ENCODE results near the gene TJP2. TPM values are rescaled to one million over a fixed set of nuclear protein-coding genes. Genes with fewer than 3 reads are reported as not detected.

Gene TJP2
- total RNA-seq, 2 donors from 2014 or later: 60.2 to 79.1 TPM

DNA sequence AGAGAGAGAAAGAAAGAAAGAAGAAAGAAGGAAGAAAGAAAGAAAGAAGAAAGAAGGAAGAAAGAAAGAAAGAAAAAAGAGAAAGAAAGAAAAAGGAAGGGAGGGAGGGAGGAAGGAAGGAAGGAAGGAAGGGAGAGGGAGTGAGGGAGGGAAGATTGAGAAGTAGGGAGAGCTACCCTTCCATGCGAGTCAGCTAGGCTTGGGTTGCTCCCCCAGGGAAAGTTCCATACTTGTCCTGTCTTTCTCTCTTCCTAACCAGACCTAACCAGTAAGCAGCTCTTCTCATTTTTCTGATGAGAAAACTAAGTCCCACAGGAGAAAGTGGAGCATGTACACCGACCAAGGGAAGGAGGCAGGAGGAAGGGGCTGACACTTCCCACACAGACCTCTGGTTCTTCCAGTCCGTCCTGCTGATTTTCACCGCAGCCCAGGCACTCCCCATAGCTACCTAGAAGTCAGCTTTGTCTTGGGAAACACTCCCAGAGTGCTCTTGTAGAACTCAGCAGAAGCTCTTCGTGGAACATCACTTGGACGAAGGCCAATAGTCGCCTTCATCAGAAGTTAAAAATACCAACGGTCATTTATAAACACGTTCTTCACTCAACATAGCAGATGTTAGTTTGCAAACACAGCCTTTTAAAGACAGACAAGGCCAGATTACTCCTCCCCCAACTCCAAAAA lies 121.9 kb downstream of the TJP2 start:
- DNase-seq: no peak
- H3K27me3 ChIP-seq: no peaks in the 10 kb centered on the region
- no peak overlapping the region for H3K27ac ChIP-seq

GRCh38 chr9:69297300-69297980 lies 123.4 kb downstream of the TJP2 start:
- TF ChIP-seq POLR2A (IDR thresholded peaks at IDR 0.05): no peak
- TF ChIP-seq, protein P1, sequence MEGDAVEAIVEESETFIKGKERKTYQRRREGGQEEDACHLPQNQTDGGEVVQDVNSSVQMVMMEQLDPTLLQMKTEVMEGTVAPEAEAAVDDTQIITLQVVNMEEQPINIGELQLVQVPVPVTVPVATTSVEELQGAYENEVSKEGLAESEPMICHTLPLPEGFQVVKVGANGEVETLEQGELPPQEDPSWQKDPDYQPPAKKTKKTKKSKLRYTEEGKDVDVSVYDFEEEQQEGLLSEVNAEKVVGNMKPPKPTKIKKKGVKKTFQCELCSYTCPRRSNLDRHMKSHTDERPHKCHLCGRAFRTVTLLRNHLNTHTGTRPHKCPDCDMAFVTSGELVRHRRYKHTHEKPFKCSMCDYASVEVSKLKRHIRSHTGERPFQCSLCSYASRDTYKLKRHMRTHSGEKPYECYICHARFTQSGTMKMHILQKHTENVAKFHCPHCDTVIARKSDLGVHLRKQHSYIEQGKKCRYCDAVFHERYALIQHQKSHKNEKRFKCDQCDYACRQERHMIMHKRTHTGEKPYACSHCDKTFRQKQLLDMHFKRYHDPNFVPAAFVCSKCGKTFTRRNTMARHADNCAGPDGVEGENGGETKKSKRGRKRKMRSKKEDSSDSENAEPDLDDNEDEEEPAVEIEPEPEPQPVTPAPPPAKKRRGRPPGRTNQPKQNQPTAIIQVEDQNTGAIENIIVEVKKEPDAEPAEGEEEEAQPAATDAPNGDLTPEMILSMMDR (IDR thresholded peaks at IDR 0.05): no peak
- DNase-seq (no peak), ATAC-seq (no peak)
- Histone ChIP-seq H3K27me3 (no peaks in the 10 kb centered on the region), H3K4me1 (no peaks in the 10 kb centered on the region), H3K27ac (no peak overlapping the region), H3K4me3 (no peak overlapping the region), H3K9me3 (no peaks in the 10 kb centered on the region), H3K36me3 (replicated peaks in 1 of 2; ENCODE audit: insufficient read depth in 1 of 2, low read depth in 2 of 2) (no peaks in the 10 kb centered on the region)
- WGBS, 2 donors: 55 to 59% methylated on average over 11 of the region's 11 CpGs
- intact Hi-C loops (cut with DNase I): no loop called here

More for the DNA sequence above, 121.9 kb downstream of the TJP2 start:
- WGBS, 2 donors: 64 to 69% methylated on average over 9 of the region's 9 CpGs
- no peaks in the 10 kb centered on the region for H3K36me3 ChIP-seq (replicated peaks in 1 of 2; ENCODE audit: insufficient read depth in 1 of 2, low read depth in 2 of 2)
- no peaks in the 10 kb centered on the region for H3K9me3 ChIP-seq
- TF ChIP-seq, protein P1 (IDR thresholded peaks at IDR 0.05): no peak
- no peak for TF ChIP-seq POLR2A (IDR thresholded peaks at IDR 0.05)
- ATAC-seq: no peak
- H3K4me1 ChIP-seq: no peaks in the 10 kb centered on the region
- intact Hi-C loops (cut with DNase I): no loop called here
- no peak overlapping the region for H3K4me3 ChIP-seq

DNA sequence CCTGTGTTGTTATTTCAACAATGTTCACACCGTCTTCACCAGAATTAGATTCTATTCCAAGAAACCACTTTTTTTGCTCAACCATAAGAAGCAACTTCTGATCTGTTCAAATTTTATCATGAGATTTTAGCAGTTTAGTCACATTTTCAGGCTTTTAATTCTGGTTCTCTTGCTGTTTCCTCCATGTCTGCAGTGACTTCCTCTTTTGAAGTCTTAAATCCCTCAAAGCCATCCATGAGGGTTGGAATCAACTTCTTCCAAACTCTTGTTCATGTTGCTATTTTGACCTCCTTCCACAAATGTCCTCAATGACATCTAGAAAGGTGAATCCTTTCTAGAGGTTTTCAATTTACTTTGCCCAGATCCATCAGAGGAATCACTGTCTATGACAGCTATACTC lies 125.2 kb downstream of the TJP2 start:
- Histone ChIP-seq H3K27me3 (no peaks in the 10 kb centered on the region), H3K27ac (no peak overlapping the region), H3K9me3 (no peaks in the 10 kb centered on the region), H3K36me3 (replicated peaks in 1 of 2; ENCODE audit: insufficient read depth in 1 of 2, low read depth in 2 of 2) (no peaks in the 10 kb centered on the region), H3K4me1 (no peaks in the 10 kb centered on the region), H3K4me3 (no peak overlapping the region)
- no peak for TF ChIP-seq POLR2A (IDR thresholded peaks at IDR 0.05)
- TF ChIP-seq, protein P1 (IDR thresholded peaks at IDR 0.05): no peak
- WGBS, 2 donors: 75 to 79% methylated on average over 1 of the region's 1 CpG
- ATAC-seq (no peak), DNase-seq (no peak)
- intact Hi-C loops (cut with DNase I): no loop called here

- no peaks in the 10 kb centered on the region for H3K27me3 ChIP-seq
- H3K4me3 ChIP-seq: no peak overlapping the region
- 36 to 38% methylated on average over 1 of the region's 1 CpG for WGBS, 2 donors
- no peak for DNase-seq
- H3K4me1 ChIP-seq: no peaks in the 10 kb centered on the region
- no peak overlapping the region for H3K27ac ChIP-seq
- intact Hi-C loops (cut with DNase I): no loop called here
- TF ChIP-seq POLR2A (IDR thresholded peaks at IDR 0.05): no peak
- TF ChIP-seq, protein P1 (IDR thresholded peaks at IDR 0.05): no peak
- H3K9me3 ChIP-seq: no peaks in the 10 kb centered on the region
- no peaks in the 10 kb centered on the region for H3K36me3 ChIP-seq (replicated peaks in 1 of 2; ENCODE audit: insufficient read depth in 1 of 2, low read depth in 2 of 2)
- no peak for ATAC-seq
Observed at GRCh38 chr9:69299826-69300225, 125.7 kb downstream of the TJP2 start.
